GM08714 (cell line): ENCODE measurements around the gene PRDM16.

ENCODE experiments used
- H3K4me3 ChIP-seq: fragments of 200-500 bp; sonication (Bioruptor generic); 2 replicates; pipeline ENCODE4 v1.5.1; 2014; ENCODE audit warnings: mild to moderate bottlenecking, low read length, inconsistent platforms
- ZNF274 ChIP-seq: IDR thresholded peaks from 2 replicates; pipeline ENCODE4 v1.6.1; 2012; ENCODE audit warnings: mild to moderate bottlenecking, low read depth, low read length

PRDM16 gene

GRCh38 chr1:3028531-3029282, 40.3 kb upstream of the PRDM16 start:
- TF ChIP-seq ZNF274, result no peak
- H3K4me3 ChIP-seq, result no peak overlapping the region

DNA sequence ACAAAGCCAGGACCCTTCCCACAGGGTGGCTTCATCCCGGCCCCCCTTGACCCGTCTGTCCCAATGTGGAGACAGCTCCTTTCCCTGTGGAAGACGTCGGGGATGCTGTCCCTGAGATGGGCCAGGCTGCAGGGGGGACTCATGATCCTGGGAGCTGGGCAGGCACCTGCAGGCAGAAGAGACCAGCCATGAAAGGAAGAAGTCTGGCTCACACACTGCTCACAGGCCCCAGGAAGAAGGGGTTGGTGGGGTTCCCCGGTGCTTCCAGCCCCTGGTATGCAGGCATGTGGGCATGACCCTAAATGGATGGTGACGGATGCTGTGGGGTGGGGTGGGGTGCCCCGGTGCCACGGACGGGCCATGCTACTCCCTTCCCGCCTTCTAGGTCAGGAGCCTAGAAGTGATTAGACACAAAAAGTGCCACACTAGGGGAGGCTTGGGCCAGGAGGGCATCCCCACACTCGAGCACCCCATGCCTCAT, 39.5 kb upstream of the PRDM16 start:
- H3K4me3 ChIP-seq, result no peak overlapping the region
- TF ChIP-seq ZNF274, result no peak

DNA sequence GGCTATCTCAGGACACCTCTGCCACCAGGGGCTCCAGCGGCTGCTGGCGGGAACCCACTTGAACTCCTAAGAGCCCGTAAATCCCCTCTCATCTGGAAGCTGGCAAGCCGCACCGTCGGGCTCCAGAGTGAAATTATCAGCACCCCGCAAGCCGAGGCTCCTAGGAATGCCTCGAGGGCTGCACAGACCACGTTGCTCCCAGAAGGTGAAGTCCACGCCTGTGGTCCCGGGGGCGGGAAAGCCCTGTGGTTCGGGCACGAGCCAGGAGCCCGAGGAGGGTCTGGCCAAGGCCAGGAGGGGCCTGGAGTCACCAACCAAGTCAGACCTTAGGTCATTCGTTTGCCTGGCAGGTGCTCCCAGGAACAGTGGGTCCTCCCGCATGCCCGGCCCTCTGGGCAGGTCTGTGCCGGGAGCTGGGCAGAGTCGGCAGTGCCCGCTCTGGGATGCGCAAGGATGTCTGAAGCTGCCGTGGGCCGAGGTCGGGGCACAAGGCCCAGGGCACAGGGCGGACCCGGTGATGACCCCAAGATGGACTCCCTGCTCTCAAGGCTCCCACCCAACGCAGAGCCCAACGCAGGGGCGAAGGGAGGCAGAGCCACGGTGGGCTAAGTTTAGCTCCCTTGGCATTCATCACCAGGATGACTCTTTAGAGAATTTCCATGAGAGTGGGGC, 38.9 kb upstream of the PRDM16 start:
- H3K4me3 ChIP-seq, result no peak overlapping the region
- TF ChIP-seq ZNF274, result no peak

DNA sequence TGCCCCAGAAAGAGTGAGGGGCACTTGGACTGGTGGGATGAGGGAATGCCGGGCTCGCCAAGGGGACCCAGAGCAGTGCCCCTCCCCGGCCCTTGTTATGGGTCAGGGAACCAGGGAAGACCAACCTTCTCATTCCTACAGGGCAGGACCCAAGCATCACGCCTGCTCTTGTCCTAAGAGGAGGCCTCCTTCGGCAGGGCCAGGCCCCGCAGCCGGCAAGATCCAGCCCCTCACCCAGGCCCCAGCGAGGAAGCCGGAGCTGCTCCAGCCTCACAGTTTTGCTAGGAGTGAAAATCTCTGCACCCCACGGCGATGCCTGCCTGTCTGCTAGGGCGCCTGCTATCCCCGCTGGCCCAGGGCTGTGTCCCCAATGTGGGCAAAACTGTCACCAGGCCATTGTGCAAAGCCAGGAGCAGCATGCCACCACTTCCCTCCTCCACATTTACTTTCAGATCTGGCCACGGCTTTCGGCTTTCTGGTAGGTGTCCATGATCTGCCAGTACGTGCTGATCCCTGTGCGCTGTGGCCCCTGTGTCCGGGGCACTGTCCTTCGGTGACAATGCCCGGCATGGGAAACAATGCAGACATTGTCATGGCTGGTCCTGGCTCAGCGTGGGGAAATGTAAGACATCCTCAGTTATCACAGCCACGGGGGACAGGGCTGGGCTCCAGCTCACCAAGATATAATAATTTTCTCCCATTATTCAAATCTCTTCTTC, 38.2 kb upstream of the PRDM16 start:
- no peak overlapping the region for H3K4me3 ChIP-seq
- TF ChIP-seq ZNF274, result no peak

GRCh38 chr1:3031401-3032221, 37.4 kb upstream of the PRDM16 start:
- TF ChIP-seq ZNF274, result no peak
- H3K4me3 ChIP-seq, result no peak overlapping the region

GRCh38 chr1:3032371-3033039, 36.5 kb upstream of the PRDM16 start:
- TF ChIP-seq ZNF274, result no peak
- no peak overlapping the region for H3K4me3 ChIP-seq

DNA sequence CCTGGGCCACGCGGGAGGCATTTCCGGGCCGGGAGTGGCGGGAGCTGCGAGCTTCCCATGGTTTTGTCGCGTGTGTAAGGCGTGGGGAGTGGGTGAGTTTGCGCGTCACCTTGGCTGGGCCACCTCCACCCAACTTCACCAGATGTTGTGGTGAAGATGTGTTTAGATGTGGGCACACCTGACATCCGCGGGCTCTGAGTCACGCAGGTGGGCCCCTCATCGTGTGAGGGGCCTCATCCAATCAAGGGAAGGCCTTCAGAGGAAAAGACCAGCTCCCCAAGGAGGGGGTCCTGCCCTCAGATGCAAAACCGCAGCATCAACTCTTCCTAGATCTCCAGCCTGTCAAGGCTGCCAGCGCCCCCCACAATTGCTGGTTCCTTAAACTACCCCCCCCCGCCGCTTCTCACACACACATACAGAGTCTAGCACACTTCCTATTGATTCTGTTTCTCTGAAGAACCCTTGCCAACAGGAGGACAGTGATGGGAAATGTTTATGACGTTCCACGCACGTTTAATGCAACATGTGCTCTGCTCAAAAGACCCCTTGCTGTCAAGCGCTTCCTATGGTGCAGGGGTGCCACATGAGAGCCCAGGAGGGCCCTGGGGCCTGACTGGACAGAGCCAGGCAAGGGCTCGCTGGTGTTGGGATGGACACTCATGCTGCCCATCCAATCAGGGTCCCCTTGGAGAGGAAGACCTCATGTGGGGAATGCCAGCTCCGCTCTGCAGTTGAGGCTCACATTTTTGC, 35.8 kb upstream of the PRDM16 start:
- no peak overlapping the region for H3K4me3 ChIP-seq
- TF ChIP-seq ZNF274, result no peak

- TF ChIP-seq ZNF274, result no peak
- H3K4me3 ChIP-seq, result no peak overlapping the region
Measured at GRCh38 chr1:3033790-3034090, 35.3 kb upstream of the PRDM16 start.

DNA sequence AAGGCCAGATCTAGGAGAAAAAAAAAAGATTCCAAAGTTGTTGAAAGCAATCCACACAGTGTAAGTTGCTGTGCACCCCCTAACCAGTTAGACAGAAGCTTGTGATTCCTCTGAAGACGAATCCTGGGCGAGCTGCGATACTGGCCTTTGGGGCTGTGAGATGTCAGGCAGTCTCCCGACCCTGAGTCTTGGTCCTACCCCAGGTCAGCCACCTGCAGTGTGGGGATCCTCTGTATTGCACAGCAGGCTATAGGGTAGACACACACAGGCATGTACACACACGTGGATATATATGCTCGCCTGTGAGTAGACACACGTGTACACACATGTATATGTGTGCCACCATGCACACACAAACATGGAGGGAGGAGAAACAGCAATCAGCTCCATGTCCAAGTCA, 34.8 kb upstream of the PRDM16 start:
- no peak for TF ChIP-seq ZNF274
- H3K4me3 ChIP-seq, result no peak overlapping the region

GRCh38 chr1:3034728-3035562, 34.1 kb upstream of the PRDM16 start:
- no peak for TF ChIP-seq ZNF274
- no peak overlapping the region for H3K4me3 ChIP-seq

DNA sequence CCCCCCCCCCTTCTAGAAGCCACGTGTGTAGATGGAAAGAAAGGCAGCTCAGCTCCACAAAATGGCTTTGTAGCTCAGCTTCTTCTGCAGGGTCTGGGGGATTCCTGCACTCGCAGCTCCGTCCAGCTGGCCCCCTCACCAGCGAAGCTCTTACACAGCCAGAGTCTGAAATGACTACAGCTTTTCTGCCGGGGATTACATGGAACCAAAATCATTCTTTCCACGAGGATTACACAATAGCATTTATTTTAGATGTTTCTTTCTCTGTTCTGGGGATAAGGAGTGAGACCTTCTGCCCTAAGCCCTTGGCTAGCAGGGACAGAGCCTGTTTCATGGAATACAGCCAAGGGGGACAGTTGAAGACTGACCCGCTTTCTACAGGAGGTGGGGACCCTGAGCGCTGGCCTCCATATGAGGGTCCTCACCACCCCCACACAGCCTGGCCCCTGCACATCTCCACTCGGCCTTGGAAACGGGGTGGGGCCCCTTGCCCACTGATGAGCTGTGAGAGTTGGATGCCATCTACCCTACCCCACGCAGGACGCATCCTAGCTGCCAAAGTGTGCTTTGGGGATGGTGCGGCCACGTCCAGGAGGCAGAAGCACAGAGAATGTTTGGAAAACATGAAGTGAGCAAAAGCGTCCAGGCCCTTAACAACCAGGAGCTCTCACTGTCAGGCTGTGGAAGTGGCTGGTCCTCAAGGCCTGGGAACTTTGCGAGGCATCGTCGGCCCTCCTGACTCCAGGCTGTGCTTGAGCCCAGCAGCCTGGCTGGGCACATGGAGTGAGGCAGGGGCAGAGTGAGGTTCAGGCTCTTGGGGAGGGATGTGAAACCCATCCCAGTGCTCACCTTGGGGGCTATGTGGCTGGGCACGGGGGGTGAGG, 33.2 kb upstream of the PRDM16 start:
- H3K4me3 ChIP-seq, result no peak overlapping the region
- no peak for TF ChIP-seq ZNF274
